ENCODE measurements around the gene TMEM258. TPM values are rescaled to one million over a fixed set of nuclear protein-coding genes. Genes with fewer than 3 reads are reported as not detected.

Gene TMEM258
- polyA plus RNA-seq, 2 of the 4 experiments (the other 2 are of a cell fraction): 257 to 280 TPM

DNA sequence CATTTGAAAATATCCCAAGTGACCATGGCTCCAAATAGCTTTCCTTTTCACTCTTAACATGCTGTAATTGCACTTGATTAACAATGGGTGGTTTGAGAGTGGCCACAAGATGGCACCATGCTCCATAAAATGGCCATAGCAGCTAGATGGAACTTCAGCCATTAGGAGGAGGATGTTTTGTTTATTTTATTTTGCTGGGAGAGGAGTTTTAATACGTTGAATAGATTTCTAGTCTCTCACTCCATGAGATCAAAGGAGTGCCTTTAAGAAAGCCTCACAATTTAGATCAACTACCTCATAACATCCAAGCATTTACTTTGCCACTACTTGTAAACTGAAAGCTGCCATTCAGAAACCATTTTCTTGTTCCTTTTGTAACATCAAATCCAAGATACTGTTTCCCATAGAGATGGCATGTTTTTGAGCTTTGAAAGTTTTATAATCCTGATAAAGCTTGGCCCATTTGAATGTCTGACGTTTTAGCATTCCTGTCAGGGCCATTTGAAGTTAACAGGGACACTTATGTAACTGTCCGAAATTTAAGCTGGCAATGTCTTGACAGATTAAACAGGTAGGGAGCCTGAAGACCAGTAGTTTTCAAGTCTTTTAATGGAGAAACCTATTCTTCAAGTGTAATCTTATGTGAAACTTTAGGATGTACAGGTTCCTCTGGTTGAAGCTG lies 5.0 kb upstream of the TMEM258 start (continued):
- TF ChIP-seq RCOR1 (IDR thresholded peaks at IDR 0.05; ENCODE audit: low read depth, low read length) (no peak), PHF8 (IDR thresholded peaks at IDR 0.05; ENCODE audit: borderline replicate concordance, low read depth) (no peak), MAZ (IDR thresholded peaks at IDR 0.05; ENCODE audit: borderline replicate concordance, low read depth, low read length) (no peak), TFCP2L1 (CRISPR knock-in tag; IDR thresholded peaks at IDR 0.05) (no peak), HOXB13 (CRISPR knock-in tag; IDR thresholded peaks at IDR 0.05; ENCODE audit: low read depth) (no peak), ESRRA (IDR thresholded peaks at IDR 0.05; ENCODE audit: borderline replicate concordance, low read length) (no peak), HDAC2 (IDR thresholded peaks at IDR 0.05) (no peak), CBX8 (IDR thresholded peaks at IDR 0.05) (no peak), MAFK (IDR thresholded peaks at IDR 0.05; ENCODE audit: partially characterized antibody) (no peak), HOXB5 (CRISPR knock-in tag; IDR thresholded peaks at IDR 0.05) (no peak), CEBPB (IDR thresholded peaks at IDR 0.05) (no peak), EP300 (IDR thresholded peaks at IDR 0.05) (no peak), CHD4 (IDR thresholded peaks at IDR 0.05; ENCODE audit: borderline replicate concordance) (no peak), ZFP36 (IDR thresholded peaks at IDR 0.05; ENCODE audit: borderline replicate concordance, partially characterized antibody) (no peak), SREBF2 (IDR thresholded peaks at IDR 0.05) (no peak), RAD21 (conservative IDR thresholded peaks at IDR 0.05 in 1 of 2, IDR thresholded peaks at IDR 0.05 in 1 of 2) (peak; percentile 91 to 93), FOXS1 (CRISPR knock-in tag; IDR thresholded peaks at IDR 0.05) (no peak), BHLHE40 (IDR thresholded peaks at IDR 0.05; ENCODE audit: low read depth, low read length) (no peak; the same call in 1 of the 2 replicates), EHMT2 (IDR thresholded peaks at IDR 0.05; ENCODE audit: low read depth) (no peak)
- TF ChIP-seq, protein P1, sequence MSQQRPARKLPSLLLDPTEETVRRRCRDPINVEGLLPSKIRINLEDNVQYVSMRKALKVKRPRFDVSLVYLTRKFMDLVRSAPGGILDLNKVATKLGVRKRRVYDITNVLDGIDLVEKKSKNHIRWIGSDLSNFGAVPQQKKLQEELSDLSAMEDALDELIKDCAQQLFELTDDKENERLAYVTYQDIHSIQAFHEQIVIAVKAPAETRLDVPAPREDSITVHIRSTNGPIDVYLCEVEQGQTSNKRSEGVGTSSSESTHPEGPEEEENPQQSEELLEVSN (IDR thresholded peaks at IDR 0.05; ENCODE audit: borderline replicate concordance, low read depth): no peak
- TF ChIP-seq, protein P2, sequence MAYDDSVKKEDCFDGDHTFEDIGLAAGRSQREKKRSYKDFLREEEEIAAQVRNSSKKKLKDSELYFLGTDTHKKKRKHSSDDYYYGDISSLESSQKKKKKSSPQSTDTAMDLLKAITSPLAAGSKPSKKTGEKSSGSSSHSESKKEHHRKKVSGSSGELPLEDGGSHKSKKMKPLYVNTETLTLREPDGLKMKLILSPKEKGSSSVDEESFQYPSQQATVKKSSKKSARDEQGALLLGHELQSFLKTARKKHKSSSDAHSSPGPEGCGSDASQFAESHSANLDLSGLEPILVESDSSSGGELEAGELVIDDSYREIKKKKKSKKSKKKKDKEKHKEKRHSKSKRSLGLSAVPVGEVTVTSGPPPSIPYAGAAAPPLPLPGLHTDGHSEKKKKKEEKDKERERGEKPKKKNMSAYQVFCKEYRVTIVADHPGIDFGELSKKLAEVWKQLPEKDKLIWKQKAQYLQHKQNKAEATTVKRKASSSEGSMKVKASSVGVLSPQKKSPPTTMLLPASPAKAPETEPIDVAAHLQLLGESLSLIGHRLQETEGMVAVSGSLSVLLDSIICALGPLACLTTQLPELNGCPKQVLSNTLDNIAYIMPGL (CRISPR knock-in tag; IDR thresholded peaks at IDR 0.05; ENCODE audit: borderline replicate concordance): no peak
- TF ChIP-seq, protein P3, sequence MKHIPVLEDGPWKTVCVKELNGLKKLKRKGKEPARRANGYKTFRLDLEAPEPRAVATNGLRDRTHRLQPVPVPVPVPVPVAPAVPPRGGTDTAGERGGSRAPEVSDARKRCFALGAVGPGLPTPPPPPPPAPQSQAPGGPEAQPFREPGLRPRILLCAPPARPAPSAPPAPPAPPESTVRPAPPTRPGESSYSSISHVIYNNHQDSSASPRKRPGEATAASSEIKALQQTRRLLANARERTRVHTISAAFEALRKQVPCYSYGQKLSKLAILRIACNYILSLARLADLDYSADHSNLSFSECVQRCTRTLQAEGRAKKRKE (CRISPR knock-in tag; IDR thresholded peaks at IDR 0.05; ENCODE audit: low read depth): no peak
- TF ChIP-seq, protein P4, sequence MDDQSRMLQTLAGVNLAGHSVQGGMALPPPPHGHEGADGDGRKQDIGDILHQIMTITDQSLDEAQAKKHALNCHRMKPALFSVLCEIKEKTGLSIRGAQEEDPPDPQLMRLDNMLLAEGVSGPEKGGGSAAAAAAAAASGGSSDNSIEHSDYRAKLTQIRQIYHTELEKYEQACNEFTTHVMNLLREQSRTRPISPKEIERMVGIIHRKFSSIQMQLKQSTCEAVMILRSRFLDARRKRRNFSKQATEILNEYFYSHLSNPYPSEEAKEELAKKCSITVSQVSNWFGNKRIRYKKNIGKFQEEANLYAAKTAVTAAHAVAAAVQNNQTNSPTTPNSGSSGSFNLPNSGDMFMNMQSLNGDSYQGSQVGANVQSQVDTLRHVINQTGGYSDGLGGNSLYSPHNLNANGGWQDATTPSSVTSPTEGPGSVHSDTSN (IDR thresholded peaks at IDR 0.05): no peak

DNA sequence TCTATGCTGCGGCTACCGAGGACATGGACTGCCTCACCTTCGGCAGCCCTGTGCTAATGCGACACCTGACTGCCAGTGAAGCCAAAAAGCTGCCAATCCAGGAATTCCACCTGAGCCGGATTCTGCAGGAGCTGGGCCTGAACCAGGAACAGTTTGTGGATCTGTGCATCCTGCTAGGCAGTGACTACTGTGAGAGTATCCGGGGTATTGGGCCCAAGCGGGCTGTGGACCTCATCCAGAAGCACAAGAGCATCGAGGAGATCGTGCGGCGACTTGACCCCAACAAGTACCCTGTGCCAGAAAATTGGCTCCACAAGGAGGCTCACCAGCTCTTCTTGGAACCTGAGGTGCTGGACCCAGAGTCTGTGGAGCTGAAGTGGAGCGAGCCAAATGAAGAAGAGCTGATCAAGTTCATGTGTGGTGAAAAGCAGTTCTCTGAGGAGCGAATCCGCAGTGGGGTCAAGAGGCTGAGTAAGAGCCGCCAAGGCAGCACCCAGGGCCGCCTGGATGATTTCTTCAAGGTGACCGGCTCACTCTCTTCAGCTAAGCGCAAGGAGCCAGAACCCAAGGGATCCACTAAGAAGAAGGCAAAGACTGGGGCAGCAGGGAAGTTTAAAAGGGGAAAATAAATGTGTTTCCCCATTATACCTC lies 3.6 kb upstream of the TMEM258 start:
- ATAC-seq (no peak), FAIRE-seq (no peak), DNase-seq (ENCODE audit: low read depth in 1 of 2, low spot score in 1 of 2) (no peak)
- TF ChIP-seq HOXA7 (CRISPR knock-in tag; IDR thresholded peaks at IDR 0.05): no peak
- TF ChIP-seq, protein P2 (CRISPR knock-in tag; IDR thresholded peaks at IDR 0.05; ENCODE audit: borderline replicate concordance): no peak
- no peak for TF ChIP-seq ZC3H11A (IDR thresholded peaks at IDR 0.05)
- TF ChIP-seq HEYL (CRISPR knock-in tag; IDR thresholded peaks at IDR 0.05): no peak
- TF ChIP-seq BHLHE40 (IDR thresholded peaks at IDR 0.05; ENCODE audit: low read depth, low read length): no peak
- TF ChIP-seq CBX2 (IDR thresholded peaks at IDR 0.05; ENCODE audit: borderline replicate concordance, low read depth): no peak
- TF ChIP-seq RCOR1 (IDR thresholded peaks at IDR 0.05; ENCODE audit: low read depth, low read length): no peak
- TF ChIP-seq EHMT2 (IDR thresholded peaks at IDR 0.05; ENCODE audit: low read depth): no peak
- no peak for TF ChIP-seq ESRRA (IDR thresholded peaks at IDR 0.05; ENCODE audit: borderline replicate concordance, low read length)
- TF ChIP-seq, protein P3 (CRISPR knock-in tag; IDR thresholded peaks at IDR 0.05; ENCODE audit: low read depth): no peak
- no peak overlapping the region for H3K4me2 ChIP-seq
- H3K9me3 ChIP-seq: no peaks in the 10 kb centered on the region
- POLR2A ChIA-PET: interaction anchor here (1.3 to 1.5 kb wide), 2 partner anchors 11 to 313 kb away, joined by 3 to 5 read pairs; no protein-coding TSS in a partner anchor
- WGBS (ENCODE audit: missing lambda C conversion rate): 92% methylated on average over 18 of the region's 18 CpGs
- H3K4me1 ChIP-seq: peaks cover 37% of the 10 kb centered on the region
- no peak overlapping the region for H3K4me3 ChIP-seq
- CTCF ChIA-PET: interaction anchor here (0.9 to 8.5 kb wide), 32 partner anchors 8 to 582 kb away, joined by 3 to 145 read pairs (median 8); partner anchors contain the start of genes FADS1 and FADS2
- no peak overlapping the region for H3K27ac ChIP-seq

Data from A549 (cell line).